HS-5 (cell line): ENCODE measurements around the gene TNFRSF12A.

Experiments
- DNase-seq: peaks from one replicate; pipeline ENCODE4 v3.0.0-alpha.2; 2012; ENCODE audit warnings: low read depth

TNFRSF12A gene

GRCh38 chr16:3026609-3027488 lies 6.7 kb downstream of the TNFRSF12A start:
- no peak for DNase-seq

DNA sequence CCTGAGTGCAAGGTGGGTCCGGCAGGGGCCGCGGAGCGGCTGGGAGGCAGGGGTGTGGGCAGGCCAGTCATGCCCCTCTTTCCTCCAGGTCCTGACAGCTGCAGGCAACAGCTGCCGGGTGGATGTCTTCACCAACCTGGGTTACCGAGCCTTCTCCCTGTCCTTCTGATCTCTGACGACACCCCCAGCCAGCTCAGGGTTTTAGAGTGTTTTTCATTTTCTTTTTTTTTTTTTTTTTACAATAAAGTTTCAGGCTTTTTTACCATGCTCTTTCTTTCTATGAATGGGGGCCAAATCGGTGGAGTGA lies 7.3 kb downstream of the TNFRSF12A start:
- no peak for DNase-seq

- no peak for DNase-seq
Measured at GRCh38 chr16:3027983-3028715, 8.0 kb downstream of the TNFRSF12A start.

DNA sequence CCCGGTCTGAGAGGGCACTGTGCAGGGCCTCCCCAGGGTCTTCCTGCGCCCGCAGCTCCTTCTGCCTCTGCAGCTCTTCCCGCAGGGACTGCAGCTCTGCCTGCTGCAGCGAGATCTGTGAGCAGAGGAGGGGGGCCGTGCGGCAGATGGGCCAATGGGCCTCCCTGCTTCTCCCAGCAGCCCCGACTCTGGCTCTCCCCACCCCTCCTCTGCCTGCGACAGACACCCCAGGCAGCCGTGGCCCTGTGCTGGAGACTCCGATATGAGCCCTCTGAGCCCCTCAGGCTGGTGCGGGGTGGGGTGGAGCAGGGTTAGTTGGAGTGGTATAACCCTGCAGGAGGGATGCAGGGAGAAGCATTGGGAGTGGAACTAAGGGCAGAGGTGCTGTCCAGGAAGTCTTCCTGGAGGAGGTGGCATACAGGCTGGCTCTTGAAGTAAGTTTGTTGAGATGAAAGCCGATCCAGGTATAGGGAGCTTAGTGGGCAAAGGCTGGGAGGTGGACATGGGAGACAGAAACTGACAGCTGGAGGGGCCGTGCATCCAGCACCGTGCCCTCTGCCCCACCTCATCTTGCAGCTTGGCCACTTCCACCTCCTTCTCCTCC lies 8.7 kb downstream of the TNFRSF12A start:
- DNase-seq: no peak

- no peak for DNase-seq
Measured at GRCh38 chr16:3029491-3030221, 9.5 kb downstream of the TNFRSF12A start.

DNA sequence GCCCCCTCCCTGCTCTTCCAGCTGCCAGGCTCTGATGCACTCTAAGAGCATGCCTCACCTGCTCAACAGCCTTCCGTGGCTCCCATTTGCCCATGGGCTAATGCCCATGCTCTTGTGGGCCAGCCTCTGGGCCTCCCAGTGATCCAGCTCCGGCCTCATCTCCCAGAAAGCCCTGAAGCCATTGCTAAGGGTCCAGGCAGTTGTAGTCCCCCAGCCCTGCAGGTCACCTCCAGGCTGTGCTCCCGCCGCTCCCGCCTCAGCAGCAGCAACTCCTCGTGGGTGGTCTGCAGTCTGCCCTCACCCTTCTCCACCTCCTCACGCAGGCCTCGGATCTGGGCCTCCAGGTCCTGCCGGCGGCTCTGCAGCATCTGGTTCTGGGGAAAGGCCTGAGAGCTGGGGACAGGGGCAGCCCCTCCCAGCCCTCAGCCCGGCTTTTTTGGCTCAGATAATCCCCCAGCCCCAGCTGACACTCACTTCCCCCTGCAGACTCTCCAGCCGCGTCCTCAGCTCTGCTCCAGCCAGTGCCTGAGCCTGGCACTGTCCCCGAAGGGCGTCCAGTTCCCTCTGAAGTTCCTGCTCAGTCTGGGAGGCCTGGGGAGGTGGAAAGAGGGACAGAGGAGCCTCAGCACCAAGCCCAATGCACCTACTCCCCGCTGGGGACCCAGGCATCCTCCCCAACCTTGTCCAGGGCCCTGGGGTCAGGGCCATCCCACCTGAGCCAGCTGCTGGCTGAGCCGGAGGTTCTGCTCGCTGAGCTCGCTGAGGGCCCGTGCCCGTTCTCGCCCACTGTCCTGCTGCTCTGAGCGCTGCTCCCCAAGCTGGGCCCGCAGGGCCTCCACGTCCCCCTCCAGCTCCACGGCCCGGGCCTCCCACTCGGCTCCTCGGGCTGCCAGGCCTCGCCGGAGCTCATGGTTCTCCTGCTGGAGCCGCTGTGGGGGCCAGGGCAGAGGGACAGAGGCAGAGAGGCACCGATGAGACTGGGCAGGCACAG lies 10.3 kb downstream of the TNFRSF12A start:
- no peak for DNase-seq

GRCh38 chr16:3032624-3033023 lies 12.5 kb downstream of the TNFRSF12A start:
- no peak for DNase-seq

GRCh38 chr16:3035289-3035971 lies 15.3 kb downstream of the TNFRSF12A start:
- DNase-seq: no peak

- DNase-seq: no peak
Measured at GRCh38 chr16:3035972-3036725, 16.0 kb downstream of the TNFRSF12A start.

GRCh38 chr16:3036726-3037315 lies 16.7 kb downstream of the TNFRSF12A start, which contains the start of gene BICDL2:
TSS of gene BICDL2 (minus strand) at chr16:3036944. CDS start at chr16:3035496, 1,448 bp downstream.
- DNase-seq: no peak

DNA sequence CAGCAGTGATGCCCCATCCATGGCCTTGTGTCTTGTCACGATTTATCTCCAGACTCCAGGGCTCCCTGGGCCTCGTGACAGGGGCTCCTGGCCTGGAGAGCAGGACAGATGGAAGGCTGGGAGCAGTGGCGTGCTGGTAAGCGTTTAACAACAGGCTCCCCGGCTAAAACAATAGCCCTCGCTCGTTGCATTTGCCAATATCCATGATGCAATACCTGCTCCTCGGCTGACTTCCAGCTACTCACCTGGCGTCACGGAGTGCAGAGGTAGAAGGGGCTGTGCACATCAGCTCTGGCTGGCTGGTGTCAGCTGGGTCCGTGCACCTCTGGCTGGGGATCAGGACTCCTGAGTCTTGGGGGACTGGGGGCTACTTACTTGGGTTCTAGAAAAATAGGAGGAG lies 18.1 kb downstream of the TNFRSF12A start:
- DNase-seq: no peak

DNA sequence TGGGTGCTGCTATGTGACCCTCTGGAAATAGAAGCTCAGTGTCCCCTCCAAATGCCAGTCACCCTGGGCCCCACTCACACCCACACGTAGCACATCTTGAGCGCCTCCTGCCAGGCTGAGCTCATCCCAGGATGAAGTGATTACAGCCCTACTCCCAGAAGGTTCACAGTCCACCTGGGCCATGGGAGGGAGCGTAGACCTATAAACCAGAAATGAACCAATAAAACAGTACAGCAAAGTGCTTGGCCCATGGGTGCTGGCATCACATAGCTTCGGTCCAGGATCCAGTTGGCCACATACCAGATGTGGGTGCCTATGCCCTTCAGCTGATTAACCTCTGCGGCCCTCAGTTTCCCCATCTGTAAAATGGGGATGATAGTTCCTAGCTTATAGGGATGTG lies 18.7 kb downstream of the TNFRSF12A start:
- no peak for DNase-seq

DNA sequence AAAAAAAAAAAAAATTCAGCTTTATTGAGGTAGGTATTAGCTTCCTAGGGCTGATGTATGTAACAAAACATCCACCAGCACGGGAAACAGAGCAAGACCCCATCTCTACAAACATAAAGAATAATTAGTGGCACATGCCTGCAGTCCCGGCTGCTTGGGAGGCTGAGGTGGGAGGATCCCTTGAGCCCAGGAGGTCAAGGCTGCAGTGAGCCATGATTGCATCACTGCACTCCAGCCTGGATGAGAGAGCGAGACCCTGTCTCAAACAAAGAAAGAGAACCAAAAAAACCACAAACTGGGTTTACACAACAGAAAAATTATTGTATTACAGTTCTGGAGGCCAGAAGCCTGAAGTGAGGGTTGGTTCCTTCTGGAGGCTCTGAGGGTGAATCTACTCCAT lies 22.2 kb downstream of the TNFRSF12A start:
- DNase-seq: no peak

DNA sequence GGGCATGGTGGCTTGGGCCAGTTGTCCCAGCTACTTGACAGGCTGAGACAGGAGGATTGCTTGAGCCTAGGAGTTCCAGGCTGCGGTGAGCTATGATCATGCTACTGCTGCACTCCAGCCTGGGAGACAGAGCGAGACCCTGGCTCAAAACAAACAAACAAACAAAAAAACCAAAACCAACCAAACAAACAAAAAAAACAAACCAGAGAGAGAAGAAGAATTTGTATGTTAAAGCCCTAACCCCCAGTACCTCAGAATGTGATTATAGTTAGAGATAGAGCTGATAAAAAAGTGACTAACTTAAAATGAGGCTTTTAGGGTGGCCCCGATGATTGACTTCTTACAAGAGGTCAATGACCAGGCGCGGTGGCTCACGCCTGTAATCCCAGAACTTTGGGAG lies 24.5 kb downstream of the TNFRSF12A start:
- DNase-seq: no peak

- DNase-seq: no peak
Measured at GRCh38 chr16:3045758-3046640, 25.8 kb downstream of the TNFRSF12A start, which contains the start of gene MMP25. TSS of gene MMP25 (plus strand) at chr16:3046561. CDS start at chr16:3046918, 357 bp downstream.

GRCh38 chr16:3046641-3047386 lies 26.6 kb downstream of the TNFRSF12A start:
- DNase-seq: no peak

DNA sequence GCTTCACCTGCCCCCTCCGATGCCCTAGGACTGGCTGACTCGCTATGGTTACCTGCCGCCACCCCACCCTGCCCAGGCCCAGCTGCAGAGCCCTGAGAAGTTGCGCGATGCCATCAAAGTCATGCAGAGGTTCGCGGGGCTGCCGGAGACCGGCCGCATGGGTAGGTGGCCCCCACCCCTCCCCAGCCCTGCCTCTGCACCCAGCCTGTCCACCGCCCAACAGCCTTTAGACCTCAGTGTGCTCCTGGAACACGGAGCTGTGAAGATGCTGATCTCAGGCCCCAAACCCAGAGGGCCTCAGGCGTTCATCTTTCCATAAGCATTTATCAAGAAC lies 27.2 kb downstream of the TNFRSF12A start:
- DNase-seq: no peak
